ENCODE results near the gene TCP11L1. TPM values are rescaled to one million over a fixed set of nuclear protein-coding genes. Genes with fewer than 3 reads are reported as not detected.

The TCP11L1 gene
- total RNA-seq, 4 donors from 2014 or later, result 8.3 to 22.4 (median 19.0) TPM

DNA sequence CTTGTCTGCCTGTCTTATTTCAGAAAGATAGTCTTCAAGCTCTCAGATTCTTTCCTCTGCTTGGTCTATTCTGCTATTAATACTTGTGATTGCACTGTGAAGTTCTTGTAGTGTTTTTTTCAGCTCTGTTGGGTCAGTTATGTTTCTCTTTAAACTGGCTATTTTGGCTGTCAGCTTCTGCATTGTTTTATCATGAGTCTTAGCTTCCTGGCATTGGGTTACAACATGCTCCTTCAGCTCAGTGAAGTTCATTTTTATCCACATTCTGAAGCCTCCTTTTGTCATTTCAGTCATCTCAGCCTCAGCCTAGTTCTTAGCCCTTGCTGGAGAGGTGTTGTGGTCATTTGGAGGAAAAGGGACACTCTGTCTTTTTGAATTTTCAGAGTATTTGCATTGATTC lies 39.2 kb upstream of the TCP11L1 start:
- Histone ChIP-seq H3K4me1 (no peaks in the 10 kb centered on the region), H3K36me3 (no peaks in the 10 kb centered on the region), H3K4me3 (no peak overlapping the region), H3K27me3 (no peaks in the 10 kb centered on the region), H3K9me3 (no peaks in the 10 kb centered on the region), H3K27ac (no peak overlapping the region)
- DNase-seq, result no peak
- no peak for ATAC-seq
- TF ChIP-seq POLR2A (IDR thresholded peaks at IDR 0.05), result no peak
- TF ChIP-seq CTCF (IDR thresholded peaks at IDR 0.05 in 4 of 5, conservative IDR thresholded peaks at IDR 0.05 in 1 of 5), result no peak
- intact Hi-C loops (cut with DNase I; ENCODE audit: low total_unique reads), result no loop called here
- in situ Hi-C loops (cut with MboI; ENCODE audit: low sequenced_read_pairs in 4 of 4), result no loop called here

DNA sequence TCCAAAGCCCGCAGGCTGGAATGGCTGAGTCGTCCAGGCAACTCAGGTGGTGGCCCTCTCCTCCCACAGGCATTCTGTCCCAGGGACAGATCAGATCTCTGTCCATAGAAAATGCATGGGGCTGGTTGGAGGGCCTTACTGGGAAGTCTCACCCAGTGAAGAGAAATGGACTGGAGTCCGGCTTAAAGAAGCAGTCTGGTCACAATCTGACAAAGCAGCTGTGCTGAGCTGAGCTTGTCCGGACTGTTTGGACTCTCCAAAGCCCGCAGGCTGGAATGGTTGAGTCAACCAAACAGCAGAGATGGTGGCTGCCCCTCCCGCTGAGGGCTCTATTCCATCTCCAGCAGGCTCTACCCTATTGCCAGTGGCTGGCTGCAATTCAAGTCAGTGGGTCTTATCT lies 38.1 kb upstream of the TCP11L1 start:
- intact Hi-C loops (cut with DNase I; ENCODE audit: low total_unique reads) (no loop called here), in situ Hi-C loops (cut with MboI; ENCODE audit: low sequenced_read_pairs in 4 of 4) (no loop called here)
- H3K27me3 ChIP-seq, result no peaks in the 10 kb centered on the region
- ATAC-seq (no peak), DNase-seq (no peak)
- TF ChIP-seq CTCF (IDR thresholded peaks at IDR 0.05 in 4 of 5, conservative IDR thresholded peaks at IDR 0.05 in 1 of 5) (no peak), POLR2A (IDR thresholded peaks at IDR 0.05) (no peak)
- no peaks in the 10 kb centered on the region for H3K36me3 ChIP-seq
- no peaks in the 10 kb centered on the region for H3K9me3 ChIP-seq
- no peaks in the 10 kb centered on the region for H3K4me1 ChIP-seq
- H3K27ac ChIP-seq, result no peak overlapping the region
- no peak overlapping the region for H3K4me3 ChIP-seq

GRCh38 chr11:33001751-33002542 lies 37.4 kb upstream of the TCP11L1 start:
- no peak overlapping the region for H3K27ac ChIP-seq

DNA sequence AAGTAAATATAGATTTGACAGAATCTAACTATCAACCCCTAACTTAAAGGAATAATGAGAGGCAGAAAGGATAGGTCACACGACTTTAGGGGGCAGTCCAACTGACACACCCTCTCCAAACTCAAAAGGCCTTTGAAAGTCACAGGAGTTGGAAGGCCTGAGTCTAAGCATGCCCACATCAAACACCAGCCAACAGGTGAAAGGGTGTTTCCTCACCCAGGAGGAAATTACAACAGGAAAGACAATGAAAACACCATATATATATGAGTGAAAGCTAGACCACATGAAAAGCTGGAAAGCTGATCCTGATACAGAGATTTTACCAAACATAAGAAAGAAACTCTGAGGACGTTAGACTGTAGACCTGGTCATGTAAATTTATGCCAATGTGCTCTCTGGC lies 34.2 kb upstream of the TCP11L1 start:
- Histone ChIP-seq H3K4me1 (no peaks in the 10 kb centered on the region), H3K4me3 (no peak overlapping the region), H3K27ac (no peak overlapping the region), H3K9me3 (no peaks in the 10 kb centered on the region), H3K27me3 (no peaks in the 10 kb centered on the region), H3K36me3 (no peaks in the 10 kb centered on the region)
- ATAC-seq (no peak), DNase-seq (no peak)
- intact Hi-C loops (cut with DNase I; ENCODE audit: low total_unique reads), result no loop called here
- TF ChIP-seq CTCF (IDR thresholded peaks at IDR 0.05 in 4 of 5, conservative IDR thresholded peaks at IDR 0.05 in 1 of 5), result no peak
- TF ChIP-seq POLR2A (IDR thresholded peaks at IDR 0.05), result no peak
- in situ Hi-C loops (cut with MboI; ENCODE audit: low sequenced_read_pairs in 4 of 4), result no loop called here

More at GRCh38 chr11:33001751-33002542, 37.4 kb upstream of the TCP11L1 start:
- DNase-seq, result no peak
- Histone ChIP-seq H3K4me1 (no peaks in the 10 kb centered on the region), H3K36me3 (no peaks in the 10 kb centered on the region), H3K9me3 (no peaks in the 10 kb centered on the region), H3K27me3 (no peaks in the 10 kb centered on the region), H3K4me3 (no peak overlapping the region)
- TF ChIP-seq CTCF (IDR thresholded peaks at IDR 0.05 in 4 of 5, conservative IDR thresholded peaks at IDR 0.05 in 1 of 5), result no peak
- no peak for TF ChIP-seq POLR2A (IDR thresholded peaks at IDR 0.05)
- ATAC-seq, result no peak
- in situ Hi-C loops (cut with MboI; ENCODE audit: low sequenced_read_pairs in 4 of 4), result no loop called here
- intact Hi-C loops (cut with DNase I; ENCODE audit: low total_unique reads), result no loop called here
